ENCODE data around the gene SF3B6.

DNA sequence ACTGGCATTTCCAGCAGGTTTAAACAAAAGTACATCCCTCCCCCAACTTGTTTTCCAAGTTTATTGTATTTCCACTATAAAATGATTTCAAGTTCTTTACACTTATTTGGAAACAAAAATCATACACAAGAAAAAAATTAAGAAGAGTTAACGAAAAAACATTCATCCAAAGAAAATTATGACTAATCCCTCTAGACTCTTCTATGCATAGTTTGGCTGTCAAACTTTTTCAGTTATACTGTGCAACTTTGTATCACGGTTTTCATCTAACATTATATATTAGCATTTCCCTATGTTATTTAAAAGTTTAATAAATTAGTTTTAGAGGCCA lies 29.6 kb downstream of the SF3B6 start:
- TF ChIP-seq, protein P1, sequence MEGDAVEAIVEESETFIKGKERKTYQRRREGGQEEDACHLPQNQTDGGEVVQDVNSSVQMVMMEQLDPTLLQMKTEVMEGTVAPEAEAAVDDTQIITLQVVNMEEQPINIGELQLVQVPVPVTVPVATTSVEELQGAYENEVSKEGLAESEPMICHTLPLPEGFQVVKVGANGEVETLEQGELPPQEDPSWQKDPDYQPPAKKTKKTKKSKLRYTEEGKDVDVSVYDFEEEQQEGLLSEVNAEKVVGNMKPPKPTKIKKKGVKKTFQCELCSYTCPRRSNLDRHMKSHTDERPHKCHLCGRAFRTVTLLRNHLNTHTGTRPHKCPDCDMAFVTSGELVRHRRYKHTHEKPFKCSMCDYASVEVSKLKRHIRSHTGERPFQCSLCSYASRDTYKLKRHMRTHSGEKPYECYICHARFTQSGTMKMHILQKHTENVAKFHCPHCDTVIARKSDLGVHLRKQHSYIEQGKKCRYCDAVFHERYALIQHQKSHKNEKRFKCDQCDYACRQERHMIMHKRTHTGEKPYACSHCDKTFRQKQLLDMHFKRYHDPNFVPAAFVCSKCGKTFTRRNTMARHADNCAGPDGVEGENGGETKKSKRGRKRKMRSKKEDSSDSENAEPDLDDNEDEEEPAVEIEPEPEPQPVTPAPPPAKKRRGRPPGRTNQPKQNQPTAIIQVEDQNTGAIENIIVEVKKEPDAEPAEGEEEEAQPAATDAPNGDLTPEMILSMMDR (IDR thresholded peaks at IDR 0.05; ENCODE audit: insufficient read depth, low read length, poor library complexity, severe bottlenecking), result no peak
- TF ChIP-seq EZH2phosphoT487 (conservative IDR thresholded peaks at IDR 0.05; ENCODE audit: low read length), result no peak

Data from SU-DHL-6 (cell line).